ENCODE data around the gene TMEM26. TPM values are rescaled to one million over a fixed set of nuclear protein-coding genes. Genes with fewer than 3 reads are reported as not detected.

TMEM26 gene
- total RNA-seq, 1 experiment from 2014 or later: 1.6 TPM

GRCh38 chr10:61357687-61358086 is 95.5 kb downstream of the TMEM26 start:
- POLR2A ChIA-PET: no interaction called here
- ATAC-seq: no peak
- no peaks in the 10 kb centered on the region for H3K4me1 Mint-ChIP-seq
- H3K27ac Mint-ChIP-seq: no peak overlapping the region
- CTCF ChIA-PET: no interaction called here
- DNase-seq (ENCODE audit: low spot score): no peak
- H3K9me3 Mint-ChIP-seq: peaks cover 21% of the 10 kb centered on the region
- no peak for TF ChIP-seq RORB (CRISPR knock-in tag; IDR thresholded peaks at IDR 0.05)
- TF ChIP-seq, protein P1, sequence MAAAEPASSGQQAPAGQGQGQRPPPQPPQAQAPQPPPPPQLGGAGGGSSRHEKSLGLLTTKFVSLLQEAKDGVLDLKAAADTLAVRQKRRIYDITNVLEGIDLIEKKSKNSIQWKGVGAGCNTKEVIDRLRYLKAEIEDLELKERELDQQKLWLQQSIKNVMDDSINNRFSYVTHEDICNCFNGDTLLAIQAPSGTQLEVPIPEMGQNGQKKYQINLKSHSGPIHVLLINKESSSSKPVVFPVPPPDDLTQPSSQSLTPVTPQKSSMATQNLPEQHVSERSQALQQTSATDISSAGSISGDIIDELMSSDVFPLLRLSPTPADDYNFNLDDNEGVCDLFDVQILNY (CRISPR knock-in tag; IDR thresholded peaks at IDR 0.05): no peak
- no peak for TF ChIP-seq CBFB (CRISPR knock-in tag; IDR thresholded peaks at IDR 0.05; ENCODE audit: low read depth)
- no peak for TF ChIP-seq NR2C2 (CRISPR knock-in tag; IDR thresholded peaks at IDR 0.05)
- TF ChIP-seq SMAD3 (CRISPR knock-in tag; IDR thresholded peaks at IDR 0.05; ENCODE audit: borderline replicate concordance): no peak
- no peaks in the 10 kb centered on the region; the same call in 1 of the 2 replicates for H3K27me3 Mint-ChIP-seq (ENCODE audit: low read depth)
- peaks cover 2% of the 10 kb centered on the region; the same call in 1 of the 2 replicates for H3K36me3 Mint-ChIP-seq
- H3K4me3 Mint-ChIP-seq: no peak overlapping the region

Other genes starting within 250 kb of the TMEM26 start
- gene CABCOCO1, start 209.5 kb upstream of the TMEM26 start, total RNA-seq (2021): not detected in 3 replicates